ENCODE measurements around the gene SLC16A10.
"Not testable (repeated sequence)": the region's sequence is repeated elsewhere in the genome, so short reads cannot be mapped to it uniquely, and the experiment has no call there.

- not testable (repeated sequence) for TF ChIP-seq CTCF (IDR thresholded peaks at IDR 0.05; ENCODE audit: low read depth, low read length); EZH2phosphoT487 (IDR thresholded peaks at IDR 0.05; ENCODE audit: low read depth)
Observed at GRCh38 chr6:111132669-111133068, 45.4 kb downstream of the SLC16A10 start.
